Endothelial cell of umbilical vein (primary cell): ENCODE data around the gene SFT2D3. TPM values are rescaled to one million over a fixed set of nuclear protein-coding genes. Genes with fewer than 3 reads are reported as not detected.

Experiments
- BruUV-seq: library from RNA; stranded (reverse); fragments of 400-500 nt; replicated peaks from 2 replicates; lab custom pipeline; 2021; lab: Mats Ljungman, UMichigan
- CTCF ChIA-PET: fragments of 300-600, 350-600 bp; sonication (Branson Sonifier 250); formaldehyde crosslinking; loops from one replicate; lab custom pipeline; 2021; ENCODE audit warnings: antibody characterized with exemption, inconsistent platforms; lab: Charles Lee
- POLR2A ChIA-PET: fragments of 300-600, 350-600 bp; sonication (Branson Sonifier 250); formaldehyde crosslinking; loops from one replicate; lab custom pipeline; 2021; ENCODE audit warnings: antibody characterized with exemption, inconsistent platforms; lab: Charles Lee
- DNase-seq: peaks from one replicate; pipeline ENCODE4 v3.0.0-alpha.2; 2011; ENCODE audit warnings: low read depth, low spot score
- FAIRE-seq: peaks from 2 replicates; lab custom pipeline; 2011; peaks lifted over from hg19 to GRCh38; lab: Jason Lieb, UNC
- H2AFZ ChIP-seq: 2 replicates; pipeline ENCODE4 v1.6.0; 2012; ENCODE audit warnings: low read depth, low read length, control low read depth, inconsistent platforms
- H3K27ac ChIP-seq: 2 replicates; pipeline ENCODE4 v1.5.1; 2011; ENCODE audit warnings: low read depth, mild to moderate bottlenecking, control low read depth, low read length, moderate library complexity; ENCODE audit not compliant: insufficient read depth
- H3K27me3 ChIP-seq, 2 experiments: 2 replicates each; pipeline versions ENCODE4 v1.6.0 to v1.6.1; 2011; ENCODE audit warnings: low read length in 2 of 2, mixed read lengths in 1 of 2; ENCODE audit not compliant: control insufficient read depth in 2 of 2, insufficient read depth in 2 of 2
- H3K36me3 ChIP-seq, 2 experiments: 2 replicates in 1 of 2; 3 replicates in 1 of 2; pipeline ENCODE4 v1.5.1; 2011; ENCODE audit warnings: low read length in 2 of 2, mild to moderate bottlenecking in 1 of 2, moderate library complexity in 1 of 2; ENCODE audit not compliant: control insufficient read depth in 2 of 2, insufficient read depth in 2 of 2; ENCODE audit errors: extremely low read depth in 1 of 2
- H3K4me1 ChIP-seq: 3 replicates; pipeline ENCODE4 v1.5.1; 2011; ENCODE audit warnings: mild to moderate bottlenecking, low read length; ENCODE audit not compliant: control insufficient read depth, insufficient read depth; ENCODE audit errors: extremely low read depth
- H3K4me2 ChIP-seq: 2 replicates; pipeline ENCODE4 v1.6.1; 2011; ENCODE audit warnings: low read length, control low read depth, mixed read lengths; ENCODE audit not compliant: insufficient read depth
- H3K4me3 ChIP-seq, 3 experiments: fragments of 200-600 bp in 1 of 3; sonication (generic), shearing (Covaris generic) in 1 of 3; replicated peaks in 1 of 3; 2 replicates each; pipeline ENCODE4 v1.5.1; 2011 to 2016; ENCODE audit warnings: control low read depth in 3 of 3, low read length in 3 of 3, mild to moderate bottlenecking in 2 of 3, inconsistent platforms in 1 of 3, low read depth in 1 of 3, moderate library complexity in 1 of 3; ENCODE audit not compliant: insufficient read depth in 1 of 3
- H3K79me2 ChIP-seq: 2 replicates; pipeline ENCODE4 v1.6.0; 2012; ENCODE audit warnings: low read length, inconsistent platforms; ENCODE audit not compliant: control insufficient read depth, insufficient read depth
- H3K9ac ChIP-seq: replicated peaks from 2 replicates; pipeline ENCODE3; 2011; ENCODE audit warnings: low read length, control low read depth; ENCODE audit not compliant: insufficient read depth; ENCODE audit errors: extremely low read depth
- H3K9me1 ChIP-seq: replicated peaks from 3 replicates; pipeline ENCODE4 v1.6.0; 2011; ENCODE audit warnings: mild to moderate bottlenecking, low read length; ENCODE audit not compliant: control insufficient read depth, insufficient read depth; ENCODE audit errors: extremely low read depth
- H3K9me3 ChIP-seq: replicated peaks from 2 replicates; pipeline ENCODE4 v1.5.1; 2012; ENCODE audit warnings: low read length, inconsistent platforms; ENCODE audit not compliant: control insufficient read depth, insufficient read depth
- H4K20me1 ChIP-seq: replicated peaks from 2 replicates; pipeline ENCODE3; 2011; ENCODE audit warnings: mild to moderate bottlenecking, low read length; ENCODE audit not compliant: control insufficient read depth, insufficient read depth; ENCODE audit errors: extremely low read depth
- EZH2 ChIP-seq: IDR thresholded peaks from 2 replicates; pipeline ENCODE4 v1.6.1; 2012; ENCODE audit warnings: borderline replicate concordance, low read depth, mild to moderate bottlenecking, moderate library complexity, low read length, inconsistent platforms; ENCODE audit not compliant: severe bottlenecking
- FOS ChIP-seq: IDR thresholded peaks from 2 replicates; pipeline ENCODE4 v1.6.1; 2011; ENCODE audit warnings: mild to moderate bottlenecking, low read length, moderate library complexity, borderline replicate concordance; ENCODE audit not compliant: insufficient read depth
- GATA2 ChIP-seq: IDR thresholded peaks from 2 replicates; pipeline ENCODE4 v1.7.0; 2011; ENCODE audit warnings: low read depth, mild to moderate bottlenecking, moderate library complexity, mixed read lengths, low read length; ENCODE audit not compliant: insufficient read length, insufficient read depth
- JUN ChIP-seq: IDR thresholded peaks from 2 replicates; pipeline ENCODE4 v1.6.1; 2011; ENCODE audit warnings: borderline replicate concordance, low read depth; ENCODE audit not compliant: insufficient read length, insufficient read depth
- MYC ChIP-seq: IDR thresholded peaks from one replicate; pipeline ENCODE4 v1.6.1; 2011; ENCODE audit warnings: mild to moderate bottlenecking, low read depth, low read length
- POLR2A ChIP-seq: IDR thresholded peaks from 2 replicates; pipeline ENCODE4 v1.6.1; 2012; ENCODE audit warnings: low read depth, mild to moderate bottlenecking, control low read depth, low read length
- POLR2AphosphoS5 ChIP-seq: IDR thresholded peaks from 2 replicates; pipeline ENCODE4 v1.6.1; 2012; ENCODE audit warnings: low read depth, mild to moderate bottlenecking, control low read depth, low read length, moderate library complexity; ENCODE audit not compliant: insufficient read depth
- dilution Hi-C: fragments of 300-500 bp; cut with MboI; formaldehyde crosslinking; loops from one replicate; pipeline ENCODE4 v1.15.0; 2019; ENCODE audit warnings: low sequenced_read_pairs; ENCODE audit not compliant: extremely low pct_ligation_motif_present
- intact Hi-C: fragments of 100-400 bp; cut with micrococcal nuclease; formaldehyde crosslinking; loops from one replicate; pipeline ENCODE4 v1.10.0; 2022
- polyA plus RNA-seq, 4 experiments: library from polyadenylated mRNA; depleted of rRNA in 3 of 4; stranded (reverse) in 3 of 4; unstranded in 1 of 4; fragments of >200 nt; gene quantifications; 2 replicates each; pipeline versions ENCODE4 v1.2.1 to v1.2.3, GENCODE V29; 2011 to 2012; ENCODE audit warnings: missing spikeins in 1 of 4
- total RNA-seq: library from RNA; stranded (reverse); gene quantifications from 2 replicates; pipeline ENCODE4 v1.2.3, GENCODE V29; 2021
- TF ChIP-seq, protein P1 (sequence below), 2 donors: IDR thresholded peaks; 1 replicate in 1 of 2; 2 replicates in 1 of 2; pipeline ENCODE4 v1.5.1; 2011; ENCODE audit warnings: low read length in 2 of 2, mild to moderate bottlenecking in 2 of 2, moderate library complexity in 2 of 2, control low read depth in 1 of 2, inconsistent platforms in 1 of 2, low read depth in 1 of 2; ENCODE audit not compliant: insufficient read depth in 1 of 2; ENCODE audit errors: extremely low read depth in 1 of 2
- TF ChIP-seq, protein P2 (sequence below): IDR thresholded peaks from 2 replicates; pipeline ENCODE4 v1.6.1; 2011; ENCODE audit not compliant: insufficient read depth, insufficient read length

Gene SFT2D3
- total and polyA plus RNA-seq, 2 donors (not counting 3 experiments of a cell fraction or from before 2014, with no cell fraction given) = 4.5 to 4.7 TPM

DNA sequence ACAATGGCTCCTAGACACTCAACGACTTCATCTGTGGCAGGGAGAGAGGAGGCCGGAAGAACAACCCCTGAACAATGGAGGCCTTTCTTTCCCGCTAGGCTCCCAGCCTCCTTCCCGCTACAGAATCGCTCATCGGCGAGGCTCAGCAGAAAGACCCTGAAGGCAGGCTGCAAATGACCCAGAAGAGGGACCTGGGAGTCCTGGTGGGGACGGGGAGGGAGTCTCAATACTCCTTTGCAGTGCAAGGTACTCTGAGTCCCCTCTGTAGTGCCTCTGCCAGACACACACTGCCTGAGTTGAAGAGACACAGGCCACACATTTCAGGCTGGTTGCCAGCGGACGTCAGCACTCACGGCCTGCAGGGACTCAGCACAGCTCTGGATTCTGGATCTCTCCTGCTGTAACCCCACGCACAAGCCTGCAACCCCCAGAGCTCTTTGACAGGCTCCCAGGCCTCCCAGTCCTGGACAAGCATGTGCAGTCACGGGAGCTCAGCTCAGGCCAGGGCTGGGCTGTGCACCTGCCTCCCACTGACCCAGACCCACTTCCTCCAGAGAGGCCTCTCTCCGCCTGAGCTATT, 49.2 kb upstream of the SFT2D3 start:
- no TSS peak for BruUV-seq
- no peak for FAIRE-seq

More for the DNA sequence above, 49.2 kb upstream of the SFT2D3 start:
- H3K9me3 ChIP-seq = no peaks in the 10 kb centered on the region
- intact Hi-C loops (no loop called here), dilution Hi-C loops (no loop called here)
- no peaks in the 10 kb centered on the region for H3K79me2 ChIP-seq
- ChIA-PET CTCF (interaction anchor here (1.0 to 12.1 kb wide), 6 partner anchors 10 to 60 kb away, joined by 3 to 424 read pairs (median 6); partner anchors contain the start of gene LIMS2), POLR2A (no interaction called here)
- DNase-seq = no peak
- no peak overlapping the region for H3K9ac ChIP-seq
- H3K4me2 ChIP-seq = no peak overlapping the region
- H4K20me1 ChIP-seq = no peaks in the 10 kb centered on the region
- peaks cover 14% of the 10 kb centered on the region for H3K4me1 ChIP-seq
- H2AFZ ChIP-seq = no peak overlapping the region
- peaks cover 0 to 8% of the 10 kb centered on the region in 2 experiments for H3K36me3 ChIP-seq
- H3K4me3 ChIP-seq = no peak overlapping the region
- H3K27me3 ChIP-seq = no peaks in the 10 kb centered on the region
- H3K27ac ChIP-seq = no peak overlapping the region
- TF ChIP-seq POLR2A (no peak), JUN (no peak), POLR2AphosphoS5 (no peak), FOS (no peak), EZH2 (no peak), MYC (no peak), GATA2 (no peak)
- TF ChIP-seq, protein P1, sequence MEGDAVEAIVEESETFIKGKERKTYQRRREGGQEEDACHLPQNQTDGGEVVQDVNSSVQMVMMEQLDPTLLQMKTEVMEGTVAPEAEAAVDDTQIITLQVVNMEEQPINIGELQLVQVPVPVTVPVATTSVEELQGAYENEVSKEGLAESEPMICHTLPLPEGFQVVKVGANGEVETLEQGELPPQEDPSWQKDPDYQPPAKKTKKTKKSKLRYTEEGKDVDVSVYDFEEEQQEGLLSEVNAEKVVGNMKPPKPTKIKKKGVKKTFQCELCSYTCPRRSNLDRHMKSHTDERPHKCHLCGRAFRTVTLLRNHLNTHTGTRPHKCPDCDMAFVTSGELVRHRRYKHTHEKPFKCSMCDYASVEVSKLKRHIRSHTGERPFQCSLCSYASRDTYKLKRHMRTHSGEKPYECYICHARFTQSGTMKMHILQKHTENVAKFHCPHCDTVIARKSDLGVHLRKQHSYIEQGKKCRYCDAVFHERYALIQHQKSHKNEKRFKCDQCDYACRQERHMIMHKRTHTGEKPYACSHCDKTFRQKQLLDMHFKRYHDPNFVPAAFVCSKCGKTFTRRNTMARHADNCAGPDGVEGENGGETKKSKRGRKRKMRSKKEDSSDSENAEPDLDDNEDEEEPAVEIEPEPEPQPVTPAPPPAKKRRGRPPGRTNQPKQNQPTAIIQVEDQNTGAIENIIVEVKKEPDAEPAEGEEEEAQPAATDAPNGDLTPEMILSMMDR (IDR thresholded peaks at IDR 0.05; ENCODE audit: extremely low read depth in 1 of 2, insufficient read depth in 1 of 2, low read depth in 1 of 2, low read length in 2 of 2) = no peak
- TF ChIP-seq, protein P2, sequence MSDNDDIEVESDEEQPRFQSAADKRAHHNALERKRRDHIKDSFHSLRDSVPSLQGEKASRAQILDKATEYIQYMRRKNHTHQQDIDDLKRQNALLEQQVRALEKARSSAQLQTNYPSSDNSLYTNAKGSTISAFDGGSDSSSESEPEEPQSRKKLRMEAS = no peak
- no peaks in the 10 kb centered on the region for H3K9me1 ChIP-seq
